Measurements from ENCODE around the gene PLXDC2.

DNA sequence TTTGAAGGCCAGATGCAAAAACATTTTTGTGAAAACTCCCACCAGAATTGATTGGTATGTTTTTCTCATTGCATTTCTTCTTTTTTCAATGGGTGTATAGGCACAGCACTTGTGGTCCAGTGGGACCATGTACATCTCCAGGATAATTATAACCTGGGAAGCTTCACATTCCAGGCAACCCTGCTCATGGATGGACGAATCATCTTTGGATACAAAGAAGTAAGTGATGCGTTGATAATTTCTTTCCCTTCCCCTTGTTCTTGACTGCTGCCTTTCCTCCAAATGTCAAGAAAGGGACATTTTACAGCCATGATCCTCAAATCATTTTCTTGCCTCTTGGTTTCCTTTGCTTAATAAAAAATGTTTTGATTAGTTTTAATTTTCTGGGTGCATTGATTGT is 331.5 kb downstream of the PLXDC2 start:
- TF ChIP-seq, protein P1, sequence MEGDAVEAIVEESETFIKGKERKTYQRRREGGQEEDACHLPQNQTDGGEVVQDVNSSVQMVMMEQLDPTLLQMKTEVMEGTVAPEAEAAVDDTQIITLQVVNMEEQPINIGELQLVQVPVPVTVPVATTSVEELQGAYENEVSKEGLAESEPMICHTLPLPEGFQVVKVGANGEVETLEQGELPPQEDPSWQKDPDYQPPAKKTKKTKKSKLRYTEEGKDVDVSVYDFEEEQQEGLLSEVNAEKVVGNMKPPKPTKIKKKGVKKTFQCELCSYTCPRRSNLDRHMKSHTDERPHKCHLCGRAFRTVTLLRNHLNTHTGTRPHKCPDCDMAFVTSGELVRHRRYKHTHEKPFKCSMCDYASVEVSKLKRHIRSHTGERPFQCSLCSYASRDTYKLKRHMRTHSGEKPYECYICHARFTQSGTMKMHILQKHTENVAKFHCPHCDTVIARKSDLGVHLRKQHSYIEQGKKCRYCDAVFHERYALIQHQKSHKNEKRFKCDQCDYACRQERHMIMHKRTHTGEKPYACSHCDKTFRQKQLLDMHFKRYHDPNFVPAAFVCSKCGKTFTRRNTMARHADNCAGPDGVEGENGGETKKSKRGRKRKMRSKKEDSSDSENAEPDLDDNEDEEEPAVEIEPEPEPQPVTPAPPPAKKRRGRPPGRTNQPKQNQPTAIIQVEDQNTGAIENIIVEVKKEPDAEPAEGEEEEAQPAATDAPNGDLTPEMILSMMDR (IDR thresholded peaks at IDR 0.05), result no peak
- TF ChIP-seq POLR2AphosphoS5 (IDR thresholded peaks at IDR 0.05), result no peak
- no peak for TF ChIP-seq POLR2A (IDR thresholded peaks at IDR 0.05)
